T47D (cell line): ENCODE measurements around the gene FOXF2.

Experiments used
- DNase-seq, 2 experiments: peaks; one replicate each; pipeline versions ENCODE4 v3.0.0 to v3.0.0-alpha.2; 2011 to 2012; ENCODE audit warnings: low read depth in 1 of 2, low spot score in 1 of 2
- JUND ChIP-seq: IDR thresholded peaks from 2 replicates; pipeline ENCODE4 v1.6.1; 2012; ENCODE audit warnings: low read depth
- in situ Hi-C: cut with HindIII; loops from 2 replicates; pipeline ENCODE4 v1.10.0; 2016; ENCODE audit warnings: low sequenced_read_pairs, low pct_unique_long_range_greater_than_20kb

The FOXF2 gene

GRCh38 chr6:1435806-1436205, 46.4 kb downstream of the FOXF2 start:
- in situ Hi-C loops, result no loop called here
- no peak for DNase-seq
- no peak for TF ChIP-seq JUND

- no peak for TF ChIP-seq JUND
- in situ Hi-C loops, result no loop called here
- DNase-seq, result peak; percentile 69 to 81
Observed at GRCh38 chr6:1436334-1437306, 47.2 kb downstream of the FOXF2 start.

GRCh38 chr6:1437553-1438406, 48.4 kb downstream of the FOXF2 start:
- TF ChIP-seq JUND, result no peak
- in situ Hi-C loops, result no loop called here
- no peak for DNase-seq

- TF ChIP-seq JUND, result no peak
- DNase-seq, result no peak
- in situ Hi-C loops, result no loop called here
Observed at GRCh38 chr6:1438471-1438881, 49.1 kb downstream of the FOXF2 start.

DNA sequence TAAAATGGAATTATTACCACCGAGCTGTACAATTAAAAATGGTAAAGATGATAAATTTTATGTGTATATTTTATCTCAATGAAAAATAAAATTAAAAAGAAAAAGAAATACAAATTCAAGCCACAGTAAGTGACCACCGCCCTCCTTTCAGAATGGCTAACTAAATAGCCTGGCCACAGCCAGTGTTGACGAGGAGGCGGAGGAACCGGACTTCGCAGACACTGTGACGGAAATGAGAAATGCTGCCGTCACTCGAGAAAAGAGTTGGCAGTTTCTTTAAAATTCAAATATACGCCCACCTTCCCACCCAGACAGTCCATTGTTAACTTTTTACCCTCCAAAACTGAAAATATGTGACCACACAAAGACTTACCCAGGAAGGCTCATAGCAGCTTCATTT, 50.0 kb downstream of the FOXF2 start:
- no peak for DNase-seq
- TF ChIP-seq JUND, result no peak
- in situ Hi-C loops, result no loop called here

- in situ Hi-C loops, result no loop called here
- DNase-seq, result no peak
- TF ChIP-seq JUND, result no peak
Observed at GRCh38 chr6:1442929-1443328, 53.6 kb downstream of the FOXF2 start.
